LNCaP clone FGC (cell line): ENCODE results near the gene TBRG4.

Experiments used
- DNase-seq: peaks from one replicate; pipeline ENCODE4 v3.0.0-alpha.2; 2011; ENCODE audit warnings: low read depth
- H3K4me3 ChIP-seq: 2 replicates; pipeline ENCODE4 v1.5.1; 2011; ENCODE audit warnings: mild to moderate bottlenecking, low read depth, low read length, control low read depth
- TF ChIP-seq, protein P1 (sequence below): IDR thresholded peaks from 2 replicates; pipeline ENCODE4 v1.5.1; 2012; ENCODE audit warnings: mild to moderate bottlenecking; ENCODE audit not compliant: control insufficient read depth, insufficient read depth; ENCODE audit errors: extremely low read depth

The TBRG4 gene

GRCh38 chr7:45111298-45112223 is at the start of gene TBRG4:
TSS of gene TBRG4 (minus strand) at chr7:45111697. CDS start at chr7:45109237, 2,460 bp downstream.
- H3K4me3 ChIP-seq = peak within 1 kb of the TSS; percentile 83
- TF ChIP-seq, protein P1, sequence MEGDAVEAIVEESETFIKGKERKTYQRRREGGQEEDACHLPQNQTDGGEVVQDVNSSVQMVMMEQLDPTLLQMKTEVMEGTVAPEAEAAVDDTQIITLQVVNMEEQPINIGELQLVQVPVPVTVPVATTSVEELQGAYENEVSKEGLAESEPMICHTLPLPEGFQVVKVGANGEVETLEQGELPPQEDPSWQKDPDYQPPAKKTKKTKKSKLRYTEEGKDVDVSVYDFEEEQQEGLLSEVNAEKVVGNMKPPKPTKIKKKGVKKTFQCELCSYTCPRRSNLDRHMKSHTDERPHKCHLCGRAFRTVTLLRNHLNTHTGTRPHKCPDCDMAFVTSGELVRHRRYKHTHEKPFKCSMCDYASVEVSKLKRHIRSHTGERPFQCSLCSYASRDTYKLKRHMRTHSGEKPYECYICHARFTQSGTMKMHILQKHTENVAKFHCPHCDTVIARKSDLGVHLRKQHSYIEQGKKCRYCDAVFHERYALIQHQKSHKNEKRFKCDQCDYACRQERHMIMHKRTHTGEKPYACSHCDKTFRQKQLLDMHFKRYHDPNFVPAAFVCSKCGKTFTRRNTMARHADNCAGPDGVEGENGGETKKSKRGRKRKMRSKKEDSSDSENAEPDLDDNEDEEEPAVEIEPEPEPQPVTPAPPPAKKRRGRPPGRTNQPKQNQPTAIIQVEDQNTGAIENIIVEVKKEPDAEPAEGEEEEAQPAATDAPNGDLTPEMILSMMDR = peak; percentile 55
- peak; percentile 86 for DNase-seq

DNA sequence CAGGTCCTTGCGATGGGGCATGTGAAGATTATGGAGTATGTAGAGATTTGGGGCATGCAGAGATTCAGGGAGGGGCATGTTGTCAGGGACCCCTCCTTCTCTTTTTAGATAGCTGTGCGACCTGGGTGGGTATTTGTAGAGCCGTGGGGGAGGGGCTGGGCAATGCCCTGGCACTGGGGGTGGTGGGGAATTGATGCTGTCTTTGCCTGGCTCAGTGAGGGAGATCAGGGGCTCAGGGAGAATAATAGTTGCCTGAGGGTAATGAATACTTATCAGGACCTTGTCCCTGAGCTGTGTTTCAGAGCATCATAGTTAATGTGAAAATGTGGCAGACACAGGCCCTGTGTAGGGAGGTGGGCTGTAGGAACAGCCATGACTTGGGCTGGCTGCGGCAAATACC is 49.6 kb upstream of the TBRG4 start:
- DNase-seq = no peak
- no peak overlapping the region for H3K4me3 ChIP-seq
- TF ChIP-seq, protein P1 = no peak

DNA sequence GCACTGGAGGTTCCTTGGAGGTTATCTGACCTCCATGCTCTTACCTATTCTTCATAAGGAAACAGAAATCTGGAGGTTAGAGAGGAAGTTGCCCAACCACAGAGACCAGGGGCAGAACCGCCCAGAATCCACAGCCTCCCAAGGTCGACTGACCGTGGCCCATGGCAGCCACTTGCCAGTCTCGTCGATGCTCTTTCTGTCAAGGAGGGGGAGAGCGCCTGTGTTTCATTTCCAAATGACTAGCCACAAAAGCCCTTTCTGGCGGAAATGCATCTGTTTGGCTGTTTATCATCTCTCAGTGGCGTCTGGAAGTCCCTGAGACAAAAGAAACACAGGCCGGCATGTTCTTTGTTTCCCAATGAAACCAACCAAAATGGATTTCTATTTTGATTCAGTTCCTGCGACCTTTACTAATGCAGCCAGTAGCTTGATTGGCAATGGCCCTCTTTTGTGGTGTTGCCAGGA is 49.0 kb upstream of the TBRG4 start:
- TF ChIP-seq, protein P1 = no peak
- no peak for DNase-seq
- no peak overlapping the region for H3K4me3 ChIP-seq

- TF ChIP-seq, protein P1 = no peak
- no peak for DNase-seq
- no peak overlapping the region for H3K4me3 ChIP-seq
Measured at GRCh38 chr7:45159296-45159695, 47.8 kb upstream of the TBRG4 start.

DNA sequence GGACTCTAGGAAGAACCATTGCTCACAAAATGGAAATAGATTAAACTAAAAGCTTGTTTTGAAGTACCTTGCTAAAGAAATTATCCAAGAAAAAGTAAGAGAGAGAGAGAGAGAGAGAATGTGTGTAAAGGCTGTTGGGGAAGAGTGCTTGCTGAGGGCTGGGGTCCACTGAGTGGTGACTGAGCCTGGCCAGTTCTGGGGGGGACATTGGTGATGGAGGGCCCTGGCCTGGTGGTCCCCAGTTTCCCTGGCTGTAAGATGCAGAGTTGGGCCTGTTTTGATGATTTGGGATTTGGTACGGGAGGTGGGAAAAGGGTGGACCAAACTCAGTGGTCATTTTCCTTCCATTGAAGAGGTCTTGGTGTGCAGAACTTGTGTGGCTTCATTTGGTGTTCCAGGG is 47.0 kb upstream of the TBRG4 start:
- TF ChIP-seq, protein P1 = no peak
- DNase-seq = no peak
- H3K4me3 ChIP-seq = no peak overlapping the region

- no peak for DNase-seq
- TF ChIP-seq, protein P1 = no peak
- H3K4me3 ChIP-seq = no peak within 1 kb of the TSS
Measured at GRCh38 chr7:45157653-45158401, 46.3 kb upstream of the TBRG4 start, which contains the start of gene RAMP3. TSS of gene RAMP3 (plus strand) at chr7:45157791. CDS start at chr7:45157829, 38 bp downstream.
